ENCODE results near the gene COL4A1. TPM values are rescaled to one million over a fixed set of nuclear protein-coding genes. Genes with fewer than 3 reads are reported as not detected.

The COL4A1 gene
- total RNA-seq, 6 donors from 2014 or later = 81.7 to 309 (median 167) TPM

DNA sequence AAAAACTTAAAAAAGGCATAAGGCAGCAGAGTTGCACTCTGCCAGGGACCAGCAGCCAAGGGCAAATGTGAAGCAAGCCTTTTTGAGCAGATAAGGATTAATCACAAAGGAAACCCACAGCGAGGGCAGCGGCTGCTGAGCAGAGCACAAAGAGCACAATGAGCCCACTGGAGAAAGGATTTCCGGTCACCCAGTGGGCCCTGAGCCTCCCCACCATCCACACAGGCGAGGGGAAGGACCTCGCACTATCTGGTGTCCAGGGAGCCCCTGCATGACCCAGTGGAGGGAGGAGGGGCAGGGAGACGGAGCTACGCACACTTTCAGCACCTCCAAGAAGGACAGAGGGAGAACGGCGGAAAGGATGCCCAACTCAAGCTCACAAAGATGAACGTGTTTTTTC lies 40.0 kb downstream of the COL4A1 start:
- 47 to 60% methylated on average over 10 of the region's 10 CpGs for WGBS, 2 donors
- no peak for ATAC-seq (ENCODE audit: low FRiP score in 2 of 2)
- Histone ChIP-seq H3K9me3 (no peaks in the 10 kb centered on the region), H3K4me1 (peaks cover 26 to 59% (median 45%) of the 10 kb centered on the region in 4 donors), H3K36me3 (no peaks in the 10 kb centered on the region), H3K4me3 (no peak overlapping the region), H3K27ac (no peak overlapping the region), H3K27me3 (no peaks in the 10 kb centered on the region)
- TF ChIP-seq EP300 (IDR thresholded peaks at IDR 0.05) (no peak), POLR2A (IDR thresholded peaks at IDR 0.05) (no peak), POLR2AphosphoS5 (IDR thresholded peaks at IDR 0.05) (peak in 1 of 2 donors; percentile 39)
- TF ChIP-seq, protein P1, sequence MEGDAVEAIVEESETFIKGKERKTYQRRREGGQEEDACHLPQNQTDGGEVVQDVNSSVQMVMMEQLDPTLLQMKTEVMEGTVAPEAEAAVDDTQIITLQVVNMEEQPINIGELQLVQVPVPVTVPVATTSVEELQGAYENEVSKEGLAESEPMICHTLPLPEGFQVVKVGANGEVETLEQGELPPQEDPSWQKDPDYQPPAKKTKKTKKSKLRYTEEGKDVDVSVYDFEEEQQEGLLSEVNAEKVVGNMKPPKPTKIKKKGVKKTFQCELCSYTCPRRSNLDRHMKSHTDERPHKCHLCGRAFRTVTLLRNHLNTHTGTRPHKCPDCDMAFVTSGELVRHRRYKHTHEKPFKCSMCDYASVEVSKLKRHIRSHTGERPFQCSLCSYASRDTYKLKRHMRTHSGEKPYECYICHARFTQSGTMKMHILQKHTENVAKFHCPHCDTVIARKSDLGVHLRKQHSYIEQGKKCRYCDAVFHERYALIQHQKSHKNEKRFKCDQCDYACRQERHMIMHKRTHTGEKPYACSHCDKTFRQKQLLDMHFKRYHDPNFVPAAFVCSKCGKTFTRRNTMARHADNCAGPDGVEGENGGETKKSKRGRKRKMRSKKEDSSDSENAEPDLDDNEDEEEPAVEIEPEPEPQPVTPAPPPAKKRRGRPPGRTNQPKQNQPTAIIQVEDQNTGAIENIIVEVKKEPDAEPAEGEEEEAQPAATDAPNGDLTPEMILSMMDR (IDR thresholded peaks at IDR 0.05) = no peak
- DNase-seq = no peak

DNA sequence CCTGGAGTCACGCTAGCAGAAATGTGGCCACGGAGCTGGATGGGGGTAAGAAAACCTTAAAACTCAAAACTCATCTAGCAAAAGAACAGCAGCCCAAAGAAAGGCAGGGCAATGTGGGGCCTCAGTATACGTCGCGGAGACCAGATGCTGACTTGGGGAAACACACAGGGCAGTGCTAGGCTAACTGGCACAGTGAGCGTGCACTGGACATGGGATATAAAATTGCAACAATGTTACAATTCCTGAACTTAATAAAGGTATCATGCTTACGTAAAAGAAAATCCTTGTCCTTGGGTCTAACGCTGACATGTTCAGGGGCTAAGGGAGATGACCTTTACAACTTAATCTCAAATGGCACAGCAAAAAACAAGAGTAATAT lies 40.5 kb downstream of the COL4A1 start:
- no peaks in the 10 kb centered on the region for H3K36me3 ChIP-seq
- WGBS, 2 donors = 54 to 60% methylated on average over 8 of the region's 8 CpGs
- ATAC-seq (ENCODE audit: low FRiP score in 2 of 2) = no peak
- peaks cover 30 to 65% (median 50%) of the 10 kb centered on the region in 4 donors for H3K4me1 ChIP-seq
- H3K27ac ChIP-seq = peak overlapping the region in 3 of 4 donors; percentile 34 to 61 (median 51)
- H3K4me3 ChIP-seq = no peak overlapping the region
- no peaks in the 10 kb centered on the region for H3K9me3 ChIP-seq
- TF ChIP-seq POLR2A (IDR thresholded peaks at IDR 0.05) (no peak), POLR2AphosphoS5 (IDR thresholded peaks at IDR 0.05) (no peak), EP300 (IDR thresholded peaks at IDR 0.05) (no peak)
- TF ChIP-seq, protein P1 (IDR thresholded peaks at IDR 0.05) = no peak
- no peak for DNase-seq
- no peaks in the 10 kb centered on the region for H3K27me3 ChIP-seq

DNA sequence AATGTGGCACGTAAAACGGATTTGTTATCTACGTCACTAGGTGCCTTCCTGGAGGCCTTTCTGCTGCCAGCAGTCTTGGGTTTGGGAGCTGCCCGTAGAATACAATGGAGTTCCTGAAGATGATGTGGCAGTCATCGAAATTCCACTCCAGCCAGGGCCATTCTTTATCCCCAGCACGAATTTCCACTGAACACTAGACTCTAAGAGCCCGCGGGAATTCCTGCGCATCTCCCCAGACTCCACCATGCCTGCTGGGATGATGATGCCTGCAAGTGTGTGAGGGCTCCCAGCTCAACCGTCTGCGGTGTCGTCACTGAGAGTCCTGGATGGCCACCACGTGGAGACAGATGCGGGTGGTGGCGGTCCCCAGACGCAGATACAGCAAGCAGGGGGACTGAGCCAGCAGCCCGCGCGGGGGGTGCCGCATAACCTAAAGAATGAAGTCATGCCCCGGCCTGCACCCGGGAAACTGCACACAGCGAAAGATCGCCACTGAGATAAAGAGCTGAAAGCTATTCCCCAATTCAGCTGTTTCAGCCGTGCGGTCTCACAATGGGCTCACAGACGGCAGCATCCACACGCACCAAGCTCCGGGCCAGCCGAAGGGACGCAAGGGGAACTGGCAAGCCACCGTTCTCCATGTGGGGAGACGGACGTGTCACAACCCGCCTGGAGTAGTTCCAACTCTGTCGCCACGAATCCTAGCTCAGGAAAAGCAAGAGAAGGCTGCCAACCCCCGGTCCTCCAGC lies 41.1 kb downstream of the COL4A1 start:
- 58 to 61% methylated on average over 24 to 30 of the region's 38 CpGs for WGBS, 2 donors
- DNase-seq (peak in 1 of 2 donors; percentile 81), ATAC-seq (ENCODE audit: low FRiP score in 2 of 2) (peak in 1 of 2 donors; percentile 5)
- Histone ChIP-seq H3K27ac (peak overlapping the region; percentile 6 to 61 (median 42)), H3K36me3 (no peaks in the 10 kb centered on the region), H3K4me1 (peaks cover 30 to 68% (median 53%) of the 10 kb centered on the region in 4 donors), H3K27me3 (no peaks in the 10 kb centered on the region), H3K9me3 (no peaks in the 10 kb centered on the region), H3K4me3 (no peak overlapping the region)
- TF ChIP-seq POLR2A (IDR thresholded peaks at IDR 0.05) (no peak), POLR2AphosphoS5 (IDR thresholded peaks at IDR 0.05) (peak; percentile 30 to 72), EP300 (IDR thresholded peaks at IDR 0.05) (peak in 1 of 4 donors; percentile 51)
- TF ChIP-seq, protein P1 (IDR thresholded peaks at IDR 0.05) = no peak

DNA sequence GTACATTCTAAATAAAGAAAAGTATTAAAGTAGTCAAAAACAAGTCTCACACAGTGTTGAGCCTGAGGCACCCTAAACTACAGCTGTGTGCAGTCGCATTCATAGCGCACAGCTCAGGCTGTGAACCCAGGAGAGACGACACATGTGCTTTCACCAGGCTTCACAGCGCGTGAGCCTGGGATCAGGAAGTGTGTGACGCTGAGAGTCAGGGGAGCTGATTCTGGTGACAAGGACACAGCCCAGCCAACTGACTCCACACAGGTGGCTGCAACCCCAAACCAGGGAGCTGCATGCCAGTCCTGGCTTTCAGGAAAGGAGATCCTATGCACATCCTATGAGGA lies 41.6 kb downstream of the COL4A1 start:
- peak in 1 of 2 donors; percentile 23 for ATAC-seq (ENCODE audit: low FRiP score in 2 of 2)
- TF ChIP-seq EP300 (IDR thresholded peaks at IDR 0.05) = no peak
- TF ChIP-seq POLR2AphosphoS5 (IDR thresholded peaks at IDR 0.05) = peak in 1 of 2 donors; percentile 40
- TF ChIP-seq, protein P1 (IDR thresholded peaks at IDR 0.05) = no peak
- TF ChIP-seq POLR2A (IDR thresholded peaks at IDR 0.05) = no peak
- no peak for DNase-seq
- no peaks in the 10 kb centered on the region for H3K9me3 ChIP-seq
- peaks cover 30 to 68% (median 53%) of the 10 kb centered on the region in 4 donors for H3K4me1 ChIP-seq
- 66 to 75% methylated on average over 6 of the region's 6 CpGs for WGBS, 2 donors
- no peaks in the 10 kb centered on the region for H3K27me3 ChIP-seq
- H3K27ac ChIP-seq = peak overlapping the region; percentile 34 to 61 (median 54)
- H3K36me3 ChIP-seq = no peaks in the 10 kb centered on the region
- no peak overlapping the region for H3K4me3 ChIP-seq

All from upper lobe of left lung (tissue), 6 donors.